Uterus (tissue), 4 donors: ENCODE data around the gene PTPRG. TPM values are rescaled to one million over a fixed set of nuclear protein-coding genes. Genes with fewer than 3 reads are reported as not detected.

Source experiments
- DNase-seq, 2 donors: peaks; one replicate each; pipeline ENCODE4 v3.0.0-alpha.2; 2019 to 2020
- H3K27ac ChIP-seq, 2 donors: fragments of 200-600 bp; sonication (generic); 1 replicate in 1 of 2; 2 replicates in 1 of 2; pipeline ENCODE4 v1.5.1; 2016 to 2018
- H3K27me3 ChIP-seq, 2 donors: fragments of 200-600 bp; sonication (generic); one replicate each; pipeline ENCODE4 v1.5.1; 2018 to 2019; ENCODE audit warnings: control low read depth in 1 of 2
- H3K36me3 ChIP-seq, 2 donors: fragments of 200-600 bp; sonication (generic); one replicate each; pipeline ENCODE4 v1.5.1; 2019; ENCODE audit warnings: control low read depth in 1 of 2
- H3K4me1 ChIP-seq, 2 donors: fragments of 200-600 bp; sonication (generic); one replicate each; pipeline ENCODE4 v1.5.1; 2018 to 2019; ENCODE audit warnings: control low read depth in 1 of 2
- H3K4me3 ChIP-seq, 2 donors: fragments of 200-600 bp; sonication (generic); 1 replicate in 1 of 2; 2 replicates in 1 of 2; pipeline ENCODE4 v1.5.1; 2018 to 2019; ENCODE audit warnings: mild to moderate bottlenecking in 1 of 2
- H3K9me3 ChIP-seq, 2 donors: fragments of 200-600 bp; sonication (generic); one replicate each; pipeline ENCODE4 v1.5.1; 2019; ENCODE audit warnings: control low read depth in 1 of 2
- CTCF ChIP-seq, 4 experiments: fragments of 200-600 bp in 2 of 4; fragments of 450-650 bp in 2 of 4; sonication (generic) in 2 of 4; IDR thresholded peaks; one replicate each; pipeline ENCODE4 v1.5.1; 2016 to 2019; ENCODE audit warnings: antibody characterized with exemption in 4 of 4, mild to moderate bottlenecking in 2 of 4, moderate library complexity in 1 of 4
- POLR2A ChIP-seq, 2 donors: fragments of 450-650 bp; IDR thresholded peaks; one replicate each; pipeline ENCODE4 v1.6.1; 2016; ENCODE audit warnings: antibody characterized with exemption in 2 of 2, mild to moderate bottlenecking in 1 of 2, moderate library complexity in 1 of 2
- intact Hi-C: fragments of 100-400 bp; cut with DNase I; formaldehyde crosslinking; loops from one replicate; pipeline ENCODE4 v1.15.1; 2023; ENCODE audit warnings: low total_unique reads
- total RNA-seq, 4 donors: library from RNA; depleted of rRNA in 3 of 4; stranded (reverse); fragments of >200 nt in 3 of 4; gene quantifications; one replicate each; pipeline versions ENCODE4 v1.1.0 to v1.2.4, GENCODE V29; 2014 to 2023
- donor health status: DM: yes; HTN: yes; CAD: no.

Gene PTPRG
- total RNA-seq, 4 donors from 2014 or later, result 43.5 to 136 (median 62.6) TPM

- TF ChIP-seq POLR2A (IDR thresholded peaks at IDR 0.05) (no peak), CTCF (IDR thresholded peaks at IDR 0.05) (no peak)
- intact Hi-C loops, result no loop called here
- Histone ChIP-seq H3K4me3 (no peak overlapping the region), H3K4me1 (no peaks in the 10 kb centered on the region), H3K27ac (no peak overlapping the region), H3K27me3 (no peaks in the 10 kb centered on the region), H3K9me3 (no peaks in the 10 kb centered on the region), H3K36me3 (no peaks in the 10 kb centered on the region)
- no peak for DNase-seq
Measured at GRCh38 chr3:61794341-61794740, 233.0 kb downstream of the PTPRG start.

- Histone ChIP-seq H3K4me1 (no peaks in the 10 kb centered on the region), H3K9me3 (no peaks in the 10 kb centered on the region), H3K27me3 (no peaks in the 10 kb centered on the region), H3K27ac (no peak overlapping the region), H3K36me3 (no peaks in the 10 kb centered on the region), H3K4me3 (no peak overlapping the region)
- DNase-seq, result no peak
- intact Hi-C loops, result no loop called here
- TF ChIP-seq CTCF (IDR thresholded peaks at IDR 0.05), result no peak
- TF ChIP-seq POLR2A (IDR thresholded peaks at IDR 0.05), result no peak
Measured at GRCh38 chr3:61794961-61795360, 233.6 kb downstream of the PTPRG start.

GRCh38 chr3:61796088-61796680 is 234.8 kb downstream of the PTPRG start:
- H3K36me3 ChIP-seq, result no peaks in the 10 kb centered on the region
- DNase-seq, result no peak
- intact Hi-C loops, result no loop called here
- no peaks in the 10 kb centered on the region for H3K27me3 ChIP-seq
- no peak overlapping the region for H3K27ac ChIP-seq
- no peaks in the 10 kb centered on the region for H3K9me3 ChIP-seq
- TF ChIP-seq POLR2A (IDR thresholded peaks at IDR 0.05) (no peak), CTCF (IDR thresholded peaks at IDR 0.05) (no peak)
- H3K4me1 ChIP-seq, result no peaks in the 10 kb centered on the region
- no peak overlapping the region for H3K4me3 ChIP-seq

GRCh38 chr3:61796911-61797310 is 235.5 kb downstream of the PTPRG start:
- TF ChIP-seq CTCF (IDR thresholded peaks at IDR 0.05) (no peak), POLR2A (IDR thresholded peaks at IDR 0.05) (no peak)
- no peak overlapping the region for H3K27ac ChIP-seq
- no peak for DNase-seq
- no peak overlapping the region for H3K4me3 ChIP-seq
- intact Hi-C loops, result no loop called here
- no peaks in the 10 kb centered on the region for H3K9me3 ChIP-seq
- H3K36me3 ChIP-seq, result no peaks in the 10 kb centered on the region
- H3K27me3 ChIP-seq, result no peaks in the 10 kb centered on the region
- no peaks in the 10 kb centered on the region for H3K4me1 ChIP-seq

- no peaks in the 10 kb centered on the region for H3K4me1 ChIP-seq
- DNase-seq, result no peak
- intact Hi-C loops, result no loop called here
- TF ChIP-seq CTCF (IDR thresholded peaks at IDR 0.05) (no peak), POLR2A (IDR thresholded peaks at IDR 0.05) (no peak)
- H3K9me3 ChIP-seq, result no peaks in the 10 kb centered on the region
- H3K27me3 ChIP-seq, result no peaks in the 10 kb centered on the region
- H3K36me3 ChIP-seq, result no peaks in the 10 kb centered on the region
- H3K4me3 ChIP-seq, result no peak overlapping the region
- H3K27ac ChIP-seq, result no peak overlapping the region
Measured at GRCh38 chr3:61802772-61803171, 241.4 kb downstream of the PTPRG start.
